Measurements from ENCODE around the gene IFITM2.
"Not testable (repeated sequence)": the region's sequence is repeated elsewhere in the genome, so short reads cannot be mapped to it uniquely, and the experiment has no call there.

IFITM2 gene

GRCh38 chr11:349270-349954 lies 41.8 kb downstream of the IFITM2 start:
- DNase-seq: not testable (repeated sequence)

- not testable (repeated sequence) for DNase-seq
These were observed 42.6 kb downstream of the IFITM2 start for GRCh38 chr11:350033-350722.

GRCh38 chr11:350723-351255 lies 43.2 kb downstream of the IFITM2 start:
- DNase-seq: peak; percentile 67

- no peak for DNase-seq
These were observed 43.8 kb downstream of the IFITM2 start for GRCh38 chr11:351411-351810.

GRCh38 chr11:352456-353031 lies 44.9 kb downstream of the IFITM2 start:
- DNase-seq: no peak

- no peak for DNase-seq
These were observed 45.7 kb downstream of the IFITM2 start for GRCh38 chr11:353179-353873.

- peak; percentile 74 for DNase-seq
These were observed 48.2 kb downstream of the IFITM2 start for GRCh38 chr11:355581-356458.

- no peak for DNase-seq
These were observed 49.0 kb downstream of the IFITM2 start for GRCh38 chr11:356610-357009.

GRCh38 chr11:357582-357981 lies 50.0 kb downstream of the IFITM2 start:
- no peak for DNase-seq

GRCh38 chr11:358129-358800 lies 50.6 kb downstream of the IFITM2 start:
- no peak for DNase-seq
